G401 (cell line): ENCODE results near the gene BNIP1. TPM values are rescaled to one million over a fixed set of nuclear protein-coding genes. Genes with fewer than 3 reads are reported as not detected.

Experiments used
- DNase-seq: peaks from one replicate; pipeline ENCODE4 v3.0.0-alpha.2; 2015; ENCODE audit warnings: low spot score
- in situ Hi-C: cut with HindIII; loops from 2 replicates; pipeline ENCODE4 v1.10.0; 2016; ENCODE audit warnings: low sequenced_read_pairs, mixed read lengths
- total RNA-seq: library from RNA; depleted of rRNA; stranded (reverse); fragments of >200 nt; shearing (Covaris generic); gene quantifications from 2 replicates; pipeline ENCODE4 v1.2.3, GENCODE V29; 2014; rRNA removed

The BNIP1 gene
- total RNA-seq, 1 experiment from 2014 or later: 31.7 TPM

GRCh38 chr5:173204185-173204979 lies 60.1 kb downstream of the BNIP1 start:
- peak; percentile 4 for DNase-seq
- in situ Hi-C loops: no loop called here

GRCh38 chr5:173205916-173206315 lies 61.6 kb downstream of the BNIP1 start:
- no peak for DNase-seq
- in situ Hi-C loops: no loop called here

- in situ Hi-C loops: no loop called here
- DNase-seq: no peak
Measured at GRCh38 chr5:173208296-173208695, 64.0 kb downstream of the BNIP1 start.

- in situ Hi-C loops: no loop called here
- DNase-seq: no peak
Measured at GRCh38 chr5:173210877-173211276, 66.5 kb downstream of the BNIP1 start.

GRCh38 chr5:173211284-173211683 lies 67.0 kb downstream of the BNIP1 start:
- no peak for DNase-seq
- in situ Hi-C loops: no loop called here

- in situ Hi-C loops: no loop called here
- no peak for DNase-seq
Measured at GRCh38 chr5:173213236-173213933, 69.1 kb downstream of the BNIP1 start.

Other genes with a start within 250 kb of the BNIP1 start
- 144 and 147 TPM in 2 replicates for gene RPL26L1, start 185.1 kb upstream of the BNIP1 start, total RNA-seq
- 102 and 126 TPM in 2 replicates for gene ATP6V0E1, start 160.8 kb upstream of the BNIP1 start, total RNA-seq
- 1.7 and 5.1 TPM in 2 replicates for gene CREBRF, start 88.2 kb upstream of the BNIP1 start, total RNA-seq
- not detected in 2 replicates for gene NKX2-5, start 90.7 kb downstream of the BNIP1 start, total RNA-seq
- gene STC2, start 183.9 kb downstream of the BNIP1 start, total RNA-seq: 0.03 and 1.1 TPM in 2 replicates